ENCODE measurements around the gene SLC6A13.
A peak's percentile ranks its signal among the peaks of the same experiment; 100 is the strongest.
"Not testable (repeated sequence)": the region's sequence is repeated elsewhere in the genome, so short reads cannot be mapped to it uniquely, and the experiment has no call there.

The SLC6A13 gene

DNA sequence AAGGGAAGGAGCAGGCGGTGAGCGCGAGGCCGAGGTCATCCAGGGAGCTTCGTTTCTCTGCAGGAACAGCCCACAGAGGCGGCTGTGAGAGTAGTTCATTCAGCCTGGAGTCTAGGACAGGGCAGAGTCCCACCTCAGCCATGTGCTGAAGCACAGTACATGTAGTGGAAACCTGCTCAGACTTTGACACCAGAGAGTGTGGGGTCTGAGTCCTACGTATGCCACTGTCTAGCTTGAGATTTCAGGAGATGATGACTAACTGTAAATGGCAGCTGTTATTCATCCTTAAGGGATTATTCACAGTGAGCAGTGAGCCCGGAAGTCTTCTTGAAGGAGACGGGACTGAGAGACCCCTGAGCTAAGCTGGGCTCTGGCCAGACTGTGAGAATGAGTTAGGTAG lies 938 bp upstream of the SLC6A13 start:
- DNase-seq, result peak; percentile 10

DNA sequence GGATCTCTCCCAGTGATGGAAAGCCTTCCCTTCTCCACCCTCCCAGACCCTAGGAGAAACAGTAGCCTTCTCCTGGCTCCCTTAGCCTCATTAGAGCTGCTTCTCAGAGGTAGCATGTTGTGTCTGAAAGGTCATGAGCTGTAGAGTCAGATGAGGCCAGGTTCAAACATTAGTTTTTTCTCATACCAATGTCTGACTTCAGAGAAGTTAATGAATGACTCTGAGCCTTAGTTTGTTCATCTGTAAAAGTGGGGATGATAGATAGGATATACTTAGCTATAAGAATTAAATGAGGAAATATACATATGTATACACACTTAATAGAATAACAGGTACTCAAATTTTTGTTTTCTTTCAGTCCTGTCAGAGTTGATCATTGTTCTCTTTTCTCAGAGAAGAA lies 523 bp downstream of the SLC6A13 start:
- DNase-seq, result no peak

DNA sequence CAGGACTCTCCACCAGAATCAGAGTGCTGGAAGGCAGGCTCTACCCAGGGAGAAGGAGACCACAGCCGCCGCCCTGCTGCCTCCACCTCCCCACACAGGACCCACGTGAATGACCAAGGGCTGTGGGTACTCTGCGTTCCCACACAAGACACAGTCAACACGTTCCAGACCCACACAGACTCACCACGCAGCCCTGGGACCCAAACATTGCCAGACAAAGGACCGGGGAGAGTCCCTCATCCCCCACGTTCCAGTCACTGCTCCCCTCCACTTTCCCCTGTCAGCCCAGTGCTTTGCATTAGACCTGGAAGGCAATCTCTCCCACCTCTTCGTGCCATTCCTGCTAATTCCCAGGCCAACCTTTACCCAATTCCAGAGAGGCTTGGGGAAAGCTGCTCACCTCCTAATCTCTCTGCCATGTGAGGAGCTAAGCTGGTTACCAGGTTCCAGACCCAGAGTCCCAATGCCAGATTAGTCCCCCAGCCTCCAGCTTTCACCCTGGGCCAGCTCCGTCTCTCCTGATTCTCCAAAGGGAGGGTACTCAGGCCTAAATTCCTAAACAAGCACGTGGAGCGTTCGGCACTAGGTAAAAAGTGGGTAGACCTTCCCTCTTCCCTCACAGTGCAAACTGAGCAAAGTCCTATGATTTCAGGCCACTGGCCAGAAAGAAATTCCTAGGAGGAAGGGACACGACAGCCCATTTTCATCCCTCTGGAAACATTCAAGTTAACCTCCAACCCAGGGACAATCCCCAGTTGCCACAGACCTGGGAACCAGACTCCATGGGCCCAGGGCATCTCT lies 4.9 kb downstream of the SLC6A13 start:
- no peak for DNase-seq

DNA sequence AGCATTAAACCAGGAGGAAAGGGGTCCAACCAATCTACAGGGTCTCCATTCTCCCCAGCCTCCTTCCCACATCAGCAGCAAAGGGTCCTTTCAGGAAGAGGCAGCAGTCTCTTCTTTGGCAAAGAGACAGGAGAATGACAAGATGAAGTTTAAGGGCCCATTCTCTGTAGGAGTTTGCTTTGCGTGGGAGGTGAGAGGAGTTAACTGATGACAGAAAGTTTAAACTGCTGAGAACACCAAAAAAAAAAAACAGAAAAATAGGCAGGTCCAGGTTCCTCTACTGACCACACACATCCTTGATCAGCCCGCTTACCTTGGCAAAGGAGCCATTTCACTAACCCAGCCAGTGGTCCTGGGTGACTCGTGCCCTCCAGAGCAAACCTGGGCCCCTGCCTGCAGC lies 5.7 kb downstream of the SLC6A13 start:
- DNase-seq, result peak; percentile 38

DNA sequence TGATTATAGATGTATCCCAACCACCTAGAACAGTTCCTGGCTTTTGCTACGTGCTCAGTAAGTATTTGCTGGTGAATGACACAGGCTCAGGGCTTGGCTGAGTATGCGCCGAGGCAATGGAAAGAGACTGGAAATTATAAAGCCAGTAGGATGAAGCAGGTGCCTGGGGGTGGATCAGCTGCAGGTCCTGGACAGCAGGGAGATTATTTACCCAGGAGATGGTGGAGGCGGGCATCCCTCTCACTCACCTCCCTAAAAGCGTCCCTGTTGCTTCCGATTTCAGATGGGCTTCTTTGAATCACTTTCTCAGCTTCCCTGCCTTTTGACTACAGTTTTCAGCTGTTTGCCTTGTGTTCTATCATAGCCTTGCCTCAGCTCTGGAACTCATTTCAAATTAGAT lies 6.4 kb downstream of the SLC6A13 start:
- DNase-seq, result no peak

DNA sequence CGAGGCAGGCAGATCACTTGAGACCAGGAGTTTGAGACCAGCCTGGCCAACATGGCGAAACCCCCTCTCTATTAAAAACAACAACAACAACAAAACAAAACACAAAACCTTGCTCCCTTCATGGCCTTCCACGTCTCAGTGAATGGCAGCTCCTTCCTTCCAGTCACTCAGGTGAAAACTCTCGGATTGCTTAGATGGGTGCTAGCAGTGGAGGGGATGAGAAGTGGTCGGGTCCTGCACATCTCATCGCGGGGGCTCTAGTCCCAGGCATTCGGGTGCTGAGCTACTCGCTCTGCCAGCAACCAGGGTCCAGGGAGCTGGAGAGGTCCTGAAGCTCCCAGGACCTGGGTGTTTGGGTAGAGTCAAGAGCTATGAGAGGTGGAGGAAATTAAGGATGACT lies 7.7 kb downstream of the SLC6A13 start:
- DNase-seq, result no peak

DNA sequence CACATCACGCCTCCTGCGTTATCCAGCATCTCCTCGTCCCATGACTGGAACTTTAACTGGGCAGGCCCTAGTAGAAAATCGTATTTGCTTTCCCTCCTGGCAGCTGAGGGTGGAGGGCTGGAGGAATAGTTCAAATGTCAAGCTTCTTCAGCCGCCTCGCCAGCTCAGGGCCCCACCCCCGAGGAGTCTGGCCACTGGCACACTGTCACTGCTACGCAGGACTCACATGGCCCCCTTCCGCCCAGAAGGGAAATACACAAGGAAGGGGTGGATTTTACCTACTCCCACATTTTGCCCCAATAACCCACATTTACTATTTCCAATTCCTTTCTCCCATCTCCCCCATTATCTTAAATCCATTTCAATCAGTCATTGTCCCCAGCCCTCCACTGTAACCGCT lies 8.6 kb downstream of the SLC6A13 start:
- DNase-seq, result no peak

DNA sequence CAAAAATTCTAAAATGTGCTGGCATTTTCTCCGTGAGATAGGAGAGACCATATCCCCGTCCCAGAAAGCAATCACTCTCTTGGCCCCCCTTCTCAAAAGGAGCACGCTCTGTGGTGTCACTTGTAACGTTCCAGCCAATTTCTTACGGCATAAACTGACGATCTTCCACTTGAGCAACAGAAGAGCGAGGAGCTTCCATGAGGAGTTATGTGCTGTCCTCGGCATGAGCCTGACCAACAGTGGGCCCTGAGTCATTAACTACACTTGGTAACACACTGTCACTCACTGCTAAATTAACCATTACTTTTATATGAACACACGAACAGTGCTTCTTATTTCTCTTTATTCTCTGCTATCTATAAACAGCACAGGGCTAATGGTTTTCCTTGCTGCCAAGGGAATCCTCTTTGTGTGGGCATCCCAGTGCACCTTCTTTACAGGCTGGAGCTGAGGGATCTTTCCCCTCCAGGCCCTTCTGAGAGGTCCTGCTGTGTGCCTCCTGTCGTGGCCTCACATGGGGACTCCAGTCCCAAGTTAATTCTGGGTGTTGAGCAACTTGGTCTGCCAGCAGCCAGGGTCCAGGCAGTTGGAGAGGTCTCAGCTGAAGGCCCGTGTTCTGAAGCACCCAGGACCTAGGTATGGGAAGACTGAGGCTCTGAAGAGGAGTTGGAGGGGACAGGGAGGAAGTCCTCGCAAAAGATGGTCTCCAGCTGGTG lies 9.4 kb downstream of the SLC6A13 start:
- no peak for DNase-seq

DNA sequence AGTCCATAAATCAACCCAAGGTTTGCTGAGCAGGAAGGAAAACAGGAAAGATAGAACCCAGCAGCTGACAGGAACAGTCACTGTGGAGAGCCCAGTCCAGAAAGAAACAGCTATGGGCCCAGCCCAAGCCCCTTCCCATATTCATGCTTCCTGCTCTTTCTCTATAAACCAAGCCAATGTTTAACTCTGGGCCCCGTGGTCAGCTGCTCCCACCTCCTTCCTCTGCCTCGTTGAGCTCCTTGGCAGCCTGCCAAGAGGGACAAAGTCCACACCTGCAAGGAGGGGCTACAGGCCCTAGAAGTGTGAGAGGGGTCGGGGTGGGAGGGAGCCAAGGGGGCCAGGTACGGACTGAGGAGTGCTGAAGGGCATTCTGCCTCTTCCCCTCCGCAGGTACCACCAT lies 10.0 kb downstream of the SLC6A13 start:
- DNase-seq, result no peak

DNA sequence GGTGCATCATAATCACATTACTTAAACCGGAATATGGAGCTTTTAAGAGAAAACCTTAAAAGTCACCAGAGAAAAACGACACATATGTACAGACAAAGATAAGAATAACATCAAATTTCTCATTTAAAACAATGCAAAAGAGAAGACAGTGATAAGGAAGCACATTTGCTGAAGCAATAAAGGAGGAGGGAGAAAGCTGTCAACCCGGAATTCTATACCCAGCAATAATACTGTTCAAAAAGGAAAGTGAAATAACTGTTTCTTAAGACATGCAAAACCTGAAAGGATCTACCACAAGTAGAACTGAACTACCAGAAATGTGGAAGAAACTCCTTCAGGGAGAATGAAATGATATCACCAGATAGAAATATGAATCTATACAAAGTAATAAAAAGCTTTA lies 15.4 kb downstream of the SLC6A13 start:
- DNase-seq, result no peak

DNA sequence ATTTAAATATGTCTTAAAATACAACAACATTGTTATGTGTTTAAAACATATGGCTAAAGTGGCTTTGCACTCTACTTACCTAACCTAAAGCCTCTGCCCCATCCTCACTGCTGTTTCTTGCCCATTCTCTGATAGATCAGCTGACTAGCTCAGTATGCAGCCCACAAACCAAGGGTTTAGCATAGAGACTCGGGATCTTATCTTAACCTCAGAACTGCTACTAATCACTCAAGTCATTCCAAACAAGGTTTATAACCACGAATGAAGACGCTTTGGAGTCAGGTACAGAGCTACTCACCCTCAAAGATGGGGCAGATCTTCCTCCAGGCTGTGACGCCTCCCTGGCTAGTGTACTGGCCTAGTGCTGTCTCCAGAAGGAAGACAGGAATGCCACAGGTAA lies 19.3 kb downstream of the SLC6A13 start:
- no peak for DNase-seq

DNA sequence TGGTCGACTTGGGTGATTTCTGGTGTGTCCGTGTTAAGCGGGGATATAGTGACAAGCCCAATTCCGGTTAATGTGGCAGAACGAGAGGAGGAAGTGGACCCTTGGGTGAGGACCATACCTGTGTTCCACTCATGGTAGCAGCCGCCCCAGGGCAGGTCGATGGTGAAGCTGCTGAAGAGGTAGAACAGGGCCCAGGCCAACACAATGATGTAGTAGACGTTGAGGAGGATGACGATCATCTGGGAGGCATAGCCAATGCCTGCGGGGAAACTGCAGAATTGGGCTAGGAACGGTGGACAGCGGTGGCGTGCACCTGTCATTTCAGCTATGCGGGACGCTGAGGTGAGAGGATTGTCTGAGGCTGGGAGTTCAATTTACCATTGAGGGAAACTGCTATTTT lies 20.1 kb downstream of the SLC6A13 start:
- no peak for DNase-seq

DNA sequence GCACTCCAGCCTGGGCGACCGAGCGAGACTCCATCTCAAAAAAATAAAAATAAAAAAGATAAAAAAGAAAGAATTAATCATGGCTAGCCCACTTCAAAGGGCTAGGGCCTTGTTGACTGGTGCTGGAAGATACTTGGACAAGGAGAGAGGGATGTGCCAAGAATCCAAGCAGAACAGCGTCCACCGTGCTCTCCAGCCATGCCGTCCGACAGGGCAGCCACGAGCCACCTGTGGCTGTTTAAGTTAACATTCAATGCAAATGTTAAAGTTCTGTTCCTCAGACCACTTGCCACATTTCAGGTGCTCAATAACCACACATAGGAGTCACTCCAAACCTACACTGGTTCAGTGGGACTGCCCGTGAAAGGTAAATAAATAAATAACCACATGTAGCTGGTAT lies 21.4 kb downstream of the SLC6A13 start:
- no peak for DNase-seq

DNA sequence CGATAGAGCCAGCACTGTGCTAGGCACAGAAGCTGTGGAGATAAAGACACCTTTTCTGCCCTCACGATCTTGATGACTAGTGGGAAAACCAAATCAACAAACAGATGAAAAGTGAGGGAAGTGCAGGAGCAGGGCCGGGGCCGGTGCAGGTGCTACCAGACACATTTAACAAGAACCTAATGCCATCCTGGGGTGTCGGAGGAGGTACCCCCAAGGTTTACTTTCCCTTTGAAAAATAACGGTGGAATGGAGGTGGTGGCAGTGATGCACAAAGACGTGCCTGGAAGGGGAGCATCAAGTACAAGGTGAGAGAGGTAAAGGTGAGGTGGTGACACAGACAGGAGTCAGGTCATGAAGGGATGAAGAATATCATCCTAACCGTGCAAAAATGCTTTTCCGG lies 22.1 kb downstream of the SLC6A13 start:
- DNase-seq, result no peak

DNA sequence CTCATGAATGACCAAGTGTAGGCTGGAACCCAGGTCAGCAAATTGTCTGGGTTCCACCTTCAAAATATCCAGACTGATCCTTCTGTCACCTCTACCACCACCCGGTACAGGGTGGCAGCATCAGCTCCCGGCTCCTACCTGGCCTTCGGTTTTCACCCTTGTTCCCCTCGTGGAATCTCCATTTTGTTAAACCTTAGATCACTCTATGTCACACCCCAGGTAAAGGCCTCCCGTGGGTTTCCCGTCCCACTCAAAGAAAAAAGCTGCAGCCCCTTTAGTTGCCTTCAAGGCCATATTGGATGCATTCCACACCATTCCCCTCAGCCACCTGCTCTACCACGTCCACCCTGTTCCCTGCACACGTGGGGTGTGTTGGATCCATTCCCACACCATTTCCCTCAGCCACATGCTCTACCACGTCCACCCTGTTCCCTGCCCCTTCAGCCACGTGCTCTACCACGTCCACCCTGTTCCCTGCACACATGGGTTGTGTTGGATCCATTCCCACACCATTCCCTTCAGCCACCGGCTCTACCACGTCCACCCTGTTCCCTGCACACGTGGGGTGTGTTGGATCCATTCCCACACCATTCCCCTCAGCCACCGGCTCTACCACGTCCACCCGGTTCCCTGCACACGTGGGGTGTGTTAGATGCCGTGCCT lies 23.8 kb downstream of the SLC6A13 start:
- no peak for DNase-seq

DNA sequence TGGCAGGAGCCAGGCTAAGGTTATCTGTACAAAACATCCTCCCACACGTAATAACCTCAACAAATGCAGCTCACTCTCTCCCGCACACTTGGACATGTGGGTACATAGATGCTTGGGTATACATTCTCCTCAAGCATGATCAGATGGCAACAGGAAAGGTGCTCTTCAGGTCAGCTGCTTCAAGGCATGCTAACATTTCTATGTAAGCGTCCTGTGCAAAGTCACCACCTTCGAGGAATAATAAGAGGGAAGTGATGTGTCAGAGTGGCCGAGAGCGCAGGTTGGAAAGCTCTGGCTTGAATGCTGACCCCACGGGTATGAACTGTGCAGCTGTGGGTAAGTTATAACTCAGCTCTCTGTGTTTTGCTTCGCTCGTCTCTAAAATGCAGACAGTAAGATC lies 24.5 kb downstream of the SLC6A13 start:
- DNase-seq, result no peak

DNA sequence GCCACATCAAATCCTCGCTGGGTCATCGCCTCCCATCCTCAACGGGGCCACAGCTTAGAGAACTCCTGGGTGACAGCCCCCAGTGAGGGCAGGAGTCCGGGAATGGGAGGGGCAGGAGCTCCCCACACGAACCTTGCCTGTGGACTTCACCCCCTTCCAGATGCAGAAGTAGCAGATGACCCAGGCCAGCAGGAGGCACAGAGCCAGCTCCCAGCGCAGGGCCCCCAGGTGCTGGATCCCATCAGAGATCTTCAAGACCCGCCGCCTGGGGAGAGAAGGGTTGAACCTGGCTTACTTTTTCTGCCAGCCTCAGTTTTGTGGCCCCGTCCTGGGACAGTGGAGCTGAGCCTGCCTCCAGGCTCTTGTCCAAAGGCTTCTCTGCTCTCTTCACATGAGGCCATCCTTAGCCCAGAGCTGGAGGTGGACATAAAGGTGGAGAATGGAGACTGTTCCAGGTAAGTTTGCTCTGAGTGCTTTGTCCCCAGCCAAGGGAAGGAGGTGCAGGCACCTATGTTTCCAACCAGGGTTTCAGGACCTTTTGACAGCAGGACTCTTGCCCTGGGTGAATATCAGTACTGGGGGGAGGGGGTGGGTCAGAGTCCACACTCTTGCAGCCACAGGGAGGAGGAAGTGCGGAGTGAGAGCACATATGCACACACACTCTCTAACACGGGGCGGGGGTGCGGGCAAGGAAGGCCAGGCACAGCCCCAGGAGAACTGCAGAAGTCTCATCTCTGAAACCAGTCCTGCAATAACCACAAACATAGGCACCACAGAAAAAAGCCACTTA lies 25.4 kb downstream of the SLC6A13 start:
- DNase-seq, result no peak

DNA sequence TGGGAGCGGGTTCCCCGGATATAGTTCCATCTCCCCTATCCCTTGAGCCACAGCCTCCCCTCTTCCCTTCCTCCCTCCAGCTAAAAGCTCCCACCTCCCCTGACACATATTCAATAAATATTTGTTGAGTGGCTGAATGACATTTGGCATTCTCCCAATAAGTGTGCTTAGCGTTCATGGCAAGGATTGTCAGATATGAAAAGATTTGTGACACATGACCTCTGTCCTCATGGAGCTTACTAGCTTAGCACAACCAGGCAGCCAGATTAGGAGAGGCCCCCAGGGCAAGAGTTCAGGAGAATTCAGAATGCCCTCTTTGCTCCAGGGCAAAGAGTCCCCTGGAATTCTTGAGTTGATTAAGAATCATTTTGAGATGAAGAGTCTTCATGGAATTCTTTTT lies 26.2 kb downstream of the SLC6A13 start:
- no peak for DNase-seq

DNA sequence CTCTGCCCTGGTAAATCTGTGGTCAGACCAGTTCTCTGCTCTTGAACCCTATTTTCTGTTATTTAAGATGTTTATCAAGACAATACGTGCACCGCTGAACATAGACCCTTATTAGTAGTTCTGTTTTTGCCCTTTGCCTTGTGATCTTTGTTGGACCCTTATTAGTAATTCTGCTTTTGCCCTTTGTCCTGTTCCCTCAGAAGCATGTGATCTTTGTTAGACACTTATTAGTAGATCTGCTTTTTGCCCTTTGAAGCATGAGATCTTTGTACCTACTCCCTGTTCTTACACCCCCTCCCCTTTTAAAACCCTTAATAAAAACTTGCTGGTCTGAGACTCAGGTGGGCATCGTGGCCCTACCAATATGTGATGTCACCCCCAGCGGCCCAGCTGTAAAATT lies 26.7 kb downstream of the SLC6A13 start:
- not testable (repeated sequence) for DNase-seq

DNA sequence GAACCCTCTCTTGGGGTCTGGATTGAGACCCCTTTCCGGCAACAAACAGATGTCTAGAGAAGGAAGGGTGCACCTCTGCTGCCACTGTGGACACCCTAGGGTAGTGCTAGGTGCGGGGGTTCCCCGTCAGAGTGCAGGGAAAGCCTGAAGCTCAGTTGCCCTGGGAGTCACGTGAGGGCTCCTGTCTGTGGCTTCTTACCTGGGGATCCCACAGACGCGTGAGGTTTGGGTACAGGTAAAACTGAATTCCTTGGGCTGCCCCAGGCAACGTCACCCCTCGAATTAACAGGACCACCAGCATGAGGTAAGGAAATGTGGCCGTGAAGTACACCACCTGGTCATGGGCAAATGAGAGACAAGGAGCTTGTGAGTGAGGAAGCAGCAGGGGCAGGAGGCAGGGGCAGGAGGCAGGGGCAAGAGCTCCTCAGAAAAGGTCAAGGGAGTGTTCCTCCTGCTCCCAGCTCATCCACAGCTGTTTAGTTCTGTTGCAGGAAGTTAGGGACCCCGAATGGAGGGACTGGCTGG lies 27.7 kb downstream of the SLC6A13 start:
- DNase-seq, result no peak

DNA sequence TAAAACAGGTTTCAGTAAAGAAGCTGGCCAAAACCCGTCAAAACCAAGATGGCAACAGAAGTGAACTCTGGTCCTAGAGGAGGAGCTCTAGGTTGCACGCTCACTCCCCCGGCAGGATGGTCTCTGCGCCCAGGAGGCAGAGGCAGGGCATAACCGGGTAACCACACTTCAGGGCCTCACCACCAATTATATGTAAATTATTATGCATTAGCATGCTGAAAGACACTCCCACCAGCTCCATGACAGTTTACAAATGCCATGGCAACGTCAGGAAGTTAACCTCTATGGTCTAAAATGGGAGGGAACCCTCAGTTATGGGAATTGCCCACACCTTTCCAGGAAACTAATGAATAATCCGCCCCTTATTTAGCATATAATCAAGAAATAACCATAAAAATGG lies 28.6 kb downstream of the SLC6A13 start:
- DNase-seq, result no peak

DNA sequence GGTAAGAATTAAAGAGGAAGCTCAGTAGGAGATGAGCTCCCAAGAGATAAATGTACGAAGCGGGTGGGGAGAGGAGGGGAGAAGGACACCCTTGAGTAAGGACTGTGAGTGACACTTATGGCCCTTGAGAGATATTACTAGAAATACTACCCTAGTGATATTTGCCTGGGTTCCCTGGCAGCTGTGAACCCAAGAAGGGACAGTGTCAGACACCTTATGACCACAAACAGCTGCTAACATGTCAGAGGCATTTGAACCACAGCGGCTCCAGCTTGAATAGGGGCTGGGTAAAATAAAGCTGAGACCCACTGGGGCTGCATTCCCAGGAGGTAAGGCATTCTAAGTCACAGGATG lies 29.0 kb downstream of the SLC6A13 start:
- DNase-seq, result no peak
